GM19240 (cell line): ENCODE results near the gene CACTIN.
"Not testable (repeated sequence)": the region's sequence is repeated elsewhere in the genome, so short reads cannot be mapped to it uniquely, and the experiment has no call there.

ENCODE experiments used
- DNase-seq: peaks from one replicate; pipeline ENCODE4 v3.0.0; 2011; ENCODE audit warnings: low spot score; ENCODE audit not compliant: insufficient read length

The CACTIN gene

GRCh38 chr19:3590991-3591659 lies 35.5 kb downstream of the CACTIN start:
- DNase-seq, result no peak

- DNase-seq, result no peak
Observed at GRCh38 chr19:3589949-3590348, 36.6 kb downstream of the CACTIN start.

GRCh38 chr19:3589439-3589838 lies 37.2 kb downstream of the CACTIN start:
- no peak for DNase-seq

- DNase-seq, result no peak
Observed at GRCh38 chr19:3586707-3587346, 39.8 kb downstream of the CACTIN start.

GRCh38 chr19:3586127-3586626 lies 40.4 kb downstream of the CACTIN start:
- no peak for DNase-seq

- DNase-seq, result no peak
Observed at GRCh38 chr19:3585301-3586126, 41.1 kb downstream of the CACTIN start, which contains the start of gene GIPC3. GIPC3 (plus strand) TSS chr19:3585478; CDS start chr19:3585598, 120 bp downstream.

- not testable (repeated sequence) for DNase-seq
Observed at GRCh38 chr19:3584036-3584802, 42.4 kb downstream of the CACTIN start.

GRCh38 chr19:3581792-3582191 lies 44.8 kb downstream of the CACTIN start:
- DNase-seq, result not testable (repeated sequence)

- DNase-seq, result no peak
Observed at GRCh38 chr19:3580156-3580934, 46.2 kb downstream of the CACTIN start.

GRCh38 chr19:3578390-3578789 lies 48.2 kb downstream of the CACTIN start:
- DNase-seq, result no peak

- DNase-seq, result no peak
Observed at GRCh38 chr19:3577723-3578344, 48.8 kb downstream of the CACTIN start.

- no peak for DNase-seq
Observed at GRCh38 chr19:3576696-3577443, 49.7 kb downstream of the CACTIN start.

- DNase-seq, result no peak
Observed at GRCh38 chr19:3575949-3576673, 50.5 kb downstream of the CACTIN start.

- DNase-seq, result no peak
Observed at GRCh38 chr19:3575260-3575741, 51.3 kb downstream of the CACTIN start.

GRCh38 chr19:3573858-3574637 lies 52.5 kb downstream of the CACTIN start:
- peak; percentile 79 for DNase-seq

- DNase-seq, result no peak
Observed at GRCh38 chr19:3573162-3573857, 53.3 kb downstream of the CACTIN start.

GRCh38 chr19:3572855-3573161 lies 53.8 kb downstream of the CACTIN start, which contains the start of gene HMG20B:
HMG20B (plus strand) TSS chr19:3572944; CDS start chr19:3573310, 366 bp downstream.
- no peak for DNase-seq
